IMR-90 (cell line): ENCODE data around the gene NRIP1. TPM values are rescaled to one million over a fixed set of nuclear protein-coding genes. Genes with fewer than 3 reads are reported as not detected.

Experiments
- ATAC-seq: fragments of 200-7000 bp; cut with Tn5 transposase; 2 replicates; pipeline ENCODE4 v1.9.1; 2020; ENCODE audit warnings: low read depth, mild to moderate bottlenecking, moderate library complexity
- BruUV-seq: library from RNA; stranded (reverse); fragments of 400-500 nt; replicated peaks from 2 replicates; lab custom pipeline; 2021; lab: Mats Ljungman, UMichigan
- CTCF ChIA-PET: fragments of 300-600 bp; formaldehyde crosslinking; extraction: SDS; loops from one replicate; lab custom pipeline; 2021; ENCODE audit warnings: antibody characterized with exemption; lab: Yijun Ruan, JAX
- POLR2A ChIA-PET: fragments of 300-600 bp; sonication (Branson Sonifier 250); formaldehyde crosslinking; loops from one replicate; lab custom pipeline; 2022; ENCODE audit warnings: antibody characterized with exemption; ENCODE audit not compliant: unreplicated experiment; lab: Charles Lee
- DNase-seq: peaks from one replicate; pipeline ENCODE4 v3.0.0; 2013
- H2AFZ ChIP-seq: replicated peaks from 2 replicates; pipeline ENCODE3; 2013; ENCODE audit warnings: low read length, mild to moderate bottlenecking; ENCODE audit not compliant: poor library complexity
- H2AK5ac ChIP-seq: 2 replicates; pipeline ENCODE4 v1.6.1; 2013; ENCODE audit warnings: low read depth, low read length, inconsistent platforms
- H2AK9ac ChIP-seq: replicated peaks from 2 replicates; pipeline ENCODE3; 2013; ENCODE audit warnings: mild to moderate bottlenecking, low read depth, low read length, moderate library complexity; ENCODE audit not compliant: poor library complexity
- H2BK120ac ChIP-seq: 2 replicates; pipeline ENCODE4 v1.6.1; 2013; ENCODE audit warnings: low read depth, low read length, inconsistent platforms
- H2BK15ac ChIP-seq: 3 replicates; pipeline ENCODE4 v1.6.1; 2013; ENCODE audit warnings: low read depth, low read length, inconsistent platforms
- H2BK20ac ChIP-seq: 2 replicates; pipeline ENCODE4 v1.6.1; 2013; ENCODE audit warnings: low read depth, mild to moderate bottlenecking, inconsistent platforms, low read length, moderate library complexity
- H2BK5ac ChIP-seq: 2 replicates; pipeline ENCODE4 v1.6.1; 2013; ENCODE audit warnings: mild to moderate bottlenecking, low read depth, low read length, inconsistent platforms; ENCODE audit not compliant: poor library complexity, severe bottlenecking
- H3K14ac ChIP-seq: replicated peaks from 2 replicates; pipeline ENCODE4 v1.6.1; 2013; ENCODE audit warnings: low read depth, low read length, inconsistent platforms
- H3K18ac ChIP-seq: 2 replicates; pipeline ENCODE4 v1.6.1; 2013; ENCODE audit warnings: low read depth, low read length, control low read depth
- H3K23ac ChIP-seq: 2 replicates; pipeline ENCODE4 v1.6.1; 2013; ENCODE audit warnings: low read depth, low read length, inconsistent platforms
- H3K27ac ChIP-seq: 2 replicates; pipeline ENCODE4 v1.5.1; 2013; ENCODE audit warnings: mild to moderate bottlenecking, control low read depth, low read length; ENCODE audit not compliant: insufficient read depth
- H3K27me3 ChIP-seq: 2 replicates; pipeline ENCODE4 v1.6.1; 2013; ENCODE audit warnings: low read length; ENCODE audit not compliant: control insufficient read depth, insufficient read depth
- H3K36me3 ChIP-seq: 2 replicates; pipeline ENCODE4 v1.6.1; 2013; ENCODE audit warnings: low read length, mixed read lengths; ENCODE audit not compliant: control insufficient read depth, insufficient read depth
- H3K4ac ChIP-seq: 2 replicates; pipeline ENCODE4 v1.6.1; 2013; ENCODE audit warnings: low read depth, low read length, inconsistent platforms
- H3K4me1 ChIP-seq: 2 replicates; pipeline ENCODE4 v1.6.1; 2013; ENCODE audit warnings: low read length, mixed read lengths; ENCODE audit not compliant: control insufficient read depth, insufficient read depth
- H3K4me2 ChIP-seq: 2 replicates; pipeline ENCODE4 v1.6.1; 2013; ENCODE audit warnings: low read depth, mild to moderate bottlenecking, control low read depth, low read length, moderate library complexity
- H3K4me3 ChIP-seq: 2 replicates; pipeline ENCODE4 v1.5.1; 2013; ENCODE audit warnings: low read depth, mild to moderate bottlenecking, control low read depth, low read length, moderate library complexity; ENCODE audit not compliant: insufficient read depth
- H3K56ac ChIP-seq: 2 replicates; pipeline ENCODE4 v1.6.1; 2013; ENCODE audit warnings: low read length, inconsistent platforms; ENCODE audit not compliant: insufficient read depth; ENCODE audit errors: extremely low read depth
- H3K79me1 ChIP-seq, 2 experiments: 2 replicates each; pipeline ENCODE4 v1.6.1; 2013; ENCODE audit warnings: low read length in 2 of 2, inconsistent platforms in 1 of 2, low read depth in 1 of 2
- H3K9ac ChIP-seq: 2 replicates; pipeline ENCODE4 v1.6.1; 2013; ENCODE audit warnings: low read depth, low read length, control low read depth
- H3K9me1 ChIP-seq: 2 replicates; pipeline ENCODE4 v1.6.1; 2013; ENCODE audit warnings: low read length, inconsistent platforms; ENCODE audit not compliant: insufficient read depth
- H3K9me3 ChIP-seq: 2 replicates; pipeline ENCODE4 v1.6.1; 2013; ENCODE audit warnings: low read length; ENCODE audit not compliant: control insufficient read depth, insufficient read depth
- H4K20me1 ChIP-seq: 2 replicates; pipeline ENCODE4 v1.6.1; 2013; ENCODE audit warnings: low read length, inconsistent platforms; ENCODE audit not compliant: insufficient read depth
- H4K5ac ChIP-seq: 2 replicates; pipeline ENCODE4 v1.6.1; 2013; ENCODE audit warnings: mild to moderate bottlenecking, low read depth, low read length, control low read depth
- H4K8ac ChIP-seq, 2 experiments: 2 replicates each; pipeline ENCODE4 v1.6.1; 2013; ENCODE audit warnings: low read depth in 2 of 2, low read length in 2 of 2, control low read depth in 1 of 2, inconsistent platforms in 1 of 2
- H4K91ac ChIP-seq: 2 replicates; pipeline ENCODE4 v1.6.1; 2013; ENCODE audit warnings: low read depth, low read length, inconsistent platforms; ENCODE audit not compliant: insufficient read depth
- BHLHE40 ChIP-seq: fragments of 150-350 bp; IDR thresholded peaks from 2 replicates; pipeline ENCODE4 v1.6.1; 2016; ENCODE audit warnings: mild to moderate bottlenecking, low read depth, low read length
- CEBPB ChIP-seq: IDR thresholded peaks from 2 replicates; pipeline ENCODE4 v1.6.1; 2012; ENCODE audit warnings: low read depth, low read length, improper control_type of control experiment
- FOS ChIP-seq: fragments of 150-350 bp; IDR thresholded peaks from 2 replicates; pipeline ENCODE4 v1.6.1; 2016; ENCODE audit warnings: low read depth, low read length
- MAFK ChIP-seq: IDR thresholded peaks from 2 replicates; pipeline ENCODE4 v1.6.1; 2012; ENCODE audit warnings: low read depth, low read length, improper control_type of control experiment
- MAZ ChIP-seq: IDR thresholded peaks from 2 replicates; pipeline ENCODE4 v1.6.1; 2012; ENCODE audit warnings: low read depth, mild to moderate bottlenecking, low read length, improper control_type of control experiment, moderate library complexity, borderline replicate concordance
- MXI1 ChIP-seq: IDR thresholded peaks from 2 replicates; pipeline ENCODE4 v1.6.1; 2012; ENCODE audit warnings: low read depth, mild to moderate bottlenecking, low read length, moderate library complexity, borderline replicate concordance
- NFE2L2 ChIP-seq: fragments of 150-350 bp; IDR thresholded peaks from 2 replicates; pipeline ENCODE4 v1.6.1; 2016; ENCODE audit warnings: low read depth, mild to moderate bottlenecking, low read length
- POLR2A ChIP-seq: IDR thresholded peaks from 2 replicates; pipeline ENCODE4 v1.6.1; 2012; ENCODE audit warnings: mild to moderate bottlenecking, low read depth, low read length
- RAD21 ChIP-seq: IDR thresholded peaks from 2 replicates; pipeline ENCODE4 v1.6.1; 2012; ENCODE audit warnings: low read length, improper control_type of control experiment
- RCOR1 ChIP-seq: IDR thresholded peaks from 2 replicates; pipeline ENCODE4 v1.6.1; 2012; ENCODE audit warnings: mild to moderate bottlenecking, low read length, improper control_type of control experiment; ENCODE audit not compliant: insufficient replicate concordance
- RFX5 ChIP-seq: IDR thresholded peaks from 2 replicates; pipeline ENCODE4 v1.8.0; 2012; ENCODE audit warnings: low read depth, mild to moderate bottlenecking, low read length, moderate library complexity
- SMC3 ChIP-seq: fragments of 150-350 bp; IDR thresholded peaks from 2 replicates; pipeline ENCODE4 v1.6.1; 2016; ENCODE audit warnings: low read depth, mild to moderate bottlenecking, antibody characterized with exemption, low read length, moderate library complexity
- WGBS, 2 experiments: methylation state at CpG; one replicate each; pipeline versions ENCODE4 v1.1.5 to v1.1.7; 2013; ENCODE audit warnings: missing lambda C conversion rate in 2 of 2; ENCODE audit not compliant: insufficient read length in 1 of 2; ENCODE audit errors: extremely low coverage in 2 of 2; 5-methylcytosine and 5-hydroxymethylcytosine counted together
- dilution Hi-C: fragments of 300-500 bp; cut with HindIII; formaldehyde crosslinking; loops from one replicate; pipeline ENCODE4 v1.14.3; 2018; ENCODE audit warnings: low sequenced_read_pairs; ENCODE audit not compliant: unreplicated experiment
- in situ Hi-C: fragments of 300-500 bp; cut with MboI; formaldehyde crosslinking; loops from 3 replicates; pipeline ENCODE4 v1.14.3; 2019; ENCODE audit warnings: low sequenced_read_pairs, inconsistent platforms, mixed read lengths
- intact Hi-C: fragments of 100-400 bp; cut with micrococcal nuclease; formaldehyde crosslinking; loops from 2 replicates; pipeline ENCODE4 v1.10.0; 2022
- polyA plus RNA-seq, 3 experiments: library from polyadenylated mRNA; depleted of rRNA; stranded (reverse); fragments of >200 nt; gene quantifications; 2 replicates each; pipeline ENCODE4 v1.2.3, GENCODE V29; 2012; ENCODE audit warnings: low replicate concordance in 1 of 3
- total RNA-seq: library from RNA; depleted of rRNA; stranded (reverse); fragments of >200 nt; gene quantifications from 2 replicates; pipeline ENCODE4 v1.2.3, GENCODE V29; 2012
- TF ChIP-seq, protein P1 (sequence below): conservative IDR thresholded peaks from 2 replicates; pipeline ENCODE4 v1.5.1; 2012; ENCODE audit warnings: mild to moderate bottlenecking, low read depth, low read length, improper control_type of control experiment
- TF ChIP-seq, protein P2 (sequence below): fragments of 150-350 bp; IDR thresholded peaks from 2 replicates; pipeline ENCODE4 v1.6.1; 2016; ENCODE audit warnings: low read depth, mild to moderate bottlenecking, low read length, moderate library complexity, borderline replicate concordance
- TF ChIP-seq, protein P3 (sequence below): fragments of 150-350 bp; IDR thresholded peaks from 2 replicates; pipeline ENCODE4 v1.6.1; 2017; ENCODE audit warnings: mild to moderate bottlenecking, antibody characterized with exemption, low read length, low read depth

The NRIP1 gene
- total and polyA plus RNA-seq, 2 of the 4 experiments (the other 2 are of a cell fraction), result 9.6 to 73.8 TPM

DNA sequence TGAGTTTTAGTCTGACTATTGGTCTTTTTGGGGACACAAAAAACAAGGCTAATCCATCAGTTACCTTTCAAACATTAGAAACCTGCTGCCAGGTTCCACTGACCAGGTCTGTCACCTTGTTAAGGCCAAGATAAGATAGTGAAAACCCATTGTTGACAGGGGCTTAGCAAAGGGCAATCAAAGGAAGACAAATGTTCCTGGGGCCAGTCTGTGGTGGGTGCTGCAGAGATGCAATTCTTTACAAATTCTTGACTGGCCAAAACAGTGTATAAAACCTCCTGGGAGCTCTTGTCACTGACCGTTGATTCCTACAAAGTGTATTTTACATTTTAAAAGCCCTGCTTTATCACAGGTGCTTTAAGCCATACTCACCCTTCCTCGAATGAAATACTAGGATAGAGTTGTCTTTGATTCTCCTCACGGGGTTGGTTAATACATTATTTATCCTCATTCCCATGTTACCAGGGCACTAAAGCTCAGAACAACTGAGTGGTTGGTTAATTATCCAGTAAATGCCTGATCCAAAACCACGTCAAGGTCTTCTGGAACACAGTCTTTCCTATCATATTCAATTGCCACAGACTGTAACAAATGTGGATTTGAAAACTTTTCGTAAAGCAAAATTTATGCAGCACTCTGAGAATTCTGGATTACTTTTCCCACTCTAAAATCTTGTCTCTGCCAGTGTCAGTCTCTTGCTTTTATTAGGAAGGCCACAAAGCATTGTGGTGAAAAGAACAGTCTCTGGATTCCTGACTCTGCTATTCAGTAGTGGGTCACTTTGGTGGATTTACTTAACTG is 77.2 kb downstream of the NRIP1 start:
- Histone ChIP-seq H3K9me3 (no peaks in the 10 kb centered on the region), H4K91ac (no peak overlapping the region), H3K4ac (no peak overlapping the region), H2AFZ (no peak overlapping the region), H3K4me2 (no peak overlapping the region), H3K27me3 (no peaks in the 10 kb centered on the region), H2AK5ac (no peak overlapping the region), H3K4me3 (no peak overlapping the region), H3K23ac (no peak overlapping the region), H3K4me1 (peaks cover 2% of the 10 kb centered on the region; the same call in 1 of the 2 replicates), H3K56ac (no peak overlapping the region), H3K36me3 (peaks cover 9% of the 10 kb centered on the region), H3K9ac (no peak overlapping the region), H2BK20ac (no peak overlapping the region), H2AK9ac (no peak overlapping the region), H4K5ac (no peak overlapping the region), H3K79me1 (peaks cover 51 to 74% of the 10 kb centered on the region in 2 experiments), H4K8ac (no peak overlapping the region), H3K18ac (no peak overlapping the region), H3K9me1 (no peaks in the 10 kb centered on the region; the same call in 1 of the 2 replicates), H2BK15ac (no peak overlapping the region), H3K27ac (no peak overlapping the region), H2BK120ac (no peak overlapping the region), H2BK5ac (no peak overlapping the region), H4K20me1 (peaks cover 8% of the 10 kb centered on the region; the same call in 1 of the 2 replicates), H3K14ac (no peak overlapping the region)
- no CpG with 5 or more reads among the region's 5 CpGs for WGBS, 2 experiments
- dilution Hi-C loops (no loop called here), in situ Hi-C loops (no loop called here), intact Hi-C loops (no loop called here)
- BruUV-seq, result no TSS peak
- ChIA-PET CTCF (no interaction called here), POLR2A (no interaction called here)
- ATAC-seq, result no peak
- no peak for DNase-seq
- TF ChIP-seq, protein P1, sequence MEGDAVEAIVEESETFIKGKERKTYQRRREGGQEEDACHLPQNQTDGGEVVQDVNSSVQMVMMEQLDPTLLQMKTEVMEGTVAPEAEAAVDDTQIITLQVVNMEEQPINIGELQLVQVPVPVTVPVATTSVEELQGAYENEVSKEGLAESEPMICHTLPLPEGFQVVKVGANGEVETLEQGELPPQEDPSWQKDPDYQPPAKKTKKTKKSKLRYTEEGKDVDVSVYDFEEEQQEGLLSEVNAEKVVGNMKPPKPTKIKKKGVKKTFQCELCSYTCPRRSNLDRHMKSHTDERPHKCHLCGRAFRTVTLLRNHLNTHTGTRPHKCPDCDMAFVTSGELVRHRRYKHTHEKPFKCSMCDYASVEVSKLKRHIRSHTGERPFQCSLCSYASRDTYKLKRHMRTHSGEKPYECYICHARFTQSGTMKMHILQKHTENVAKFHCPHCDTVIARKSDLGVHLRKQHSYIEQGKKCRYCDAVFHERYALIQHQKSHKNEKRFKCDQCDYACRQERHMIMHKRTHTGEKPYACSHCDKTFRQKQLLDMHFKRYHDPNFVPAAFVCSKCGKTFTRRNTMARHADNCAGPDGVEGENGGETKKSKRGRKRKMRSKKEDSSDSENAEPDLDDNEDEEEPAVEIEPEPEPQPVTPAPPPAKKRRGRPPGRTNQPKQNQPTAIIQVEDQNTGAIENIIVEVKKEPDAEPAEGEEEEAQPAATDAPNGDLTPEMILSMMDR, result no peak
- TF ChIP-seq NFE2L2 (no peak), RCOR1 (no peak), RFX5 (no peak), MXI1 (no peak), FOS (no peak), RAD21 (no peak), BHLHE40 (no peak), SMC3 (no peak), CEBPB (no peak), POLR2A (no peak), MAFK (no peak), MAZ (no peak)
- TF ChIP-seq, protein P2, sequence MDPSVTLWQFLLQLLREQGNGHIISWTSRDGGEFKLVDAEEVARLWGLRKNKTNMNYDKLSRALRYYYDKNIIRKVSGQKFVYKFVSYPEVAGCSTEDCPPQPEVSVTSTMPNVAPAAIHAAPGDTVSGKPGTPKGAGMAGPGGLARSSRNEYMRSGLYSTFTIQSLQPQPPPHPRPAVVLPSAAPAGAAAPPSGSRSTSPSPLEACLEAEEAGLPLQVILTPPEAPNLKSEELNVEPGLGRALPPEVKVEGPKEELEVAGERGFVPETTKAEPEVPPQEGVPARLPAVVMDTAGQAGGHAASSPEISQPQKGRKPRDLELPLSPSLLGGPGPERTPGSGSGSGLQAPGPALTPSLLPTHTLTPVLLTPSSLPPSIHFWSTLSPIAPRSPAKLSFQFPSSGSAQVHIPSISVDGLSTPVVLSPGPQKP, result no peak
- TF ChIP-seq, protein P3, sequence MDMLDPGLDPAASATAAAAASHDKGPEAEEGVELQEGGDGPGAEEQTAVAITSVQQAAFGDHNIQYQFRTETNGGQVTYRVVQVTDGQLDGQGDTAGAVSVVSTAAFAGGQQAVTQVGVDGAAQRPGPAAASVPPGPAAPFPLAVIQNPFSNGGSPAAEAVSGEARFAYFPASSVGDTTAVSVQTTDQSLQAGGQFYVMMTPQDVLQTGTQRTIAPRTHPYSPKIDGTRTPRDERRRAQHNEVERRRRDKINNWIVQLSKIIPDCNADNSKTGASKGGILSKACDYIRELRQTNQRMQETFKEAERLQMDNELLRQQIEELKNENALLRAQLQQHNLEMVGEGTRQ, result no peak
